Stimulated activated CD4-positive, alpha-beta T cell treated with anti-CD3 and anti-CD28 coated beads, Interleukin-12 subunit alpha, Interleukin-12 subunit beta, amount 100 ng/mL, for 24 hours (primary cell): ENCODE data around the gene OR4N2.
"Not testable (repeated sequence)": the region's sequence is repeated elsewhere in the genome, so short reads cannot be mapped to it uniquely, and the experiment has no call there.

Experiments
- DNase-seq, 2 experiments: peaks; one replicate each; pipeline ENCODE4 v3.0.0-alpha.2; 2020; ENCODE audit warnings: low read depth in 2 of 2

OR4N2 gene, protein sequence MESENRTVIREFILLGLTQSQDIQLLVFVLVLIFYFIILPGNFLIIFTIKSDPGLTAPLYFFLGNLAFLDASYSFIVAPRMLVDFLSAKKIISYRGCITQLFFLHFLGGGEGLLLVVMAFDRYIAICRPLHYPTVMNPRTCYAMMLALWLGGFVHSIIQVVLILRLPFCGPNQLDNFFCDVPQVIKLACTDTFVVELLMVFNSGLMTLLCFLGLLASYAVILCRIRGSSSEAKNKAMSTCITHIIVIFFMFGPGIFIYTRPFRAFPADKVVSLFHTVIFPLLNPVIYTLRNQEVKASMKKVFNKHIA

DNA sequence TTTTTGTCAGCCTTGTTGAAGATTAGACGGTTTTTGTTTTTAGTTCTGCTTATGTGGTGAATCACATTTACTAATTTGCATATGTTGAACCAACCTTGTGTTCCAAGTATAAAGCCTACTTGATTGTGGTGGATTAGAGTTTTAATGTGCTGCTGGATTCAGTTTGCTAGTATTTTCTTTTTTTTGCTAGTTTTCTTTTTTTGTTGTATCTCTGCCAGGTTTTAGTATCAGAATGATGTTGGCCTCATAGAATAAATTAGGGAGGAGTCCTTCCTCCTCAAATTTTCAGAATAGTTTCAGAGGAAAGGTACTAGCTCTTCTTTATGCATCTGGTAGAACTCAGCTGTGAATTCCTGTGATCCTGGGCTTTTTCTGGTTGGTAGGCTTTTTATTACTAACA, at the start of gene OR4N2:
OR4N2 (plus strand) TSS at position 301 of the 400 bp plus-strand sequence. CDS start 23,679 bp downstream, outside the sequence.
- DNase-seq, result not testable (repeated sequence)

DNA sequence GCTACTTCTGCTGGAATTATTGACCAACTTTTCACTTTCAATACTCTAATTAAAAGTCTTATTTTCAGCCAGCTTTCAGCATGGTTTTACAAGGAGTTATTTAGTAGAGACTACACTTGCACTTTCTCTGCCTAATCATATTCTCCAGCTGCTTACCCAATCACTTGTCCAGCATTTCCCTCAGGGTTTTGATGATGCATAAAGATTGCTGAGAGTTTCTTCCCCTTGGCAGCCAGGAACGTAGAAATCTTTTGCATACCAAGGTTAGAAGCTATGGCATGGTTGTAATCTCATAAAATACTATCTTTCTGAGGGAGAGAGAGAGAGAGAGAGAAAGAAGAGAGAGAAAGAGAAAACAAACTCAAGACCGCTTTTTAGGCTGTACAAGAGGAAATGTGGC, 49.4 kb upstream of the OR4N2 start:
- no peak for DNase-seq

DNA sequence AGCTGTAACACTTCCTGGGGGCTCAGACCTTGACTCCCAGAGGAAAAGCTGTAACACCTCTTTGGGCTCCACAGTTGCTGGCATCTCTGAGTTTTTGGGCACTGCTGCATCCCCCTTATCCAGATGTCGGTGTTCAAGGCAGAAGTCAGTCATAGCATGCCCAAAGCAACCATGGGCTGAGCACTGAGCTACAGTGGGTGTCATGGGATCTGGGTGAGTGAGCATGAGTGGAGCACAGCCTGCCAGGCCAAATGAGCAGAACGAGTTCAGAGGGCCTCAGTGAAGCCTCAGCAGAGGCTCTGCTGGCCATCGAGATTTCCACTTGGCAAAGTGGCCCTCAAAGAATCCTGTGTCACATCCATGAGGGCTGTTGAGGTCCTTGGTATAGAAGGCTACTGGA, 32.1 kb upstream of the OR4N2 start:
- DNase-seq, result not testable (repeated sequence)

DNA sequence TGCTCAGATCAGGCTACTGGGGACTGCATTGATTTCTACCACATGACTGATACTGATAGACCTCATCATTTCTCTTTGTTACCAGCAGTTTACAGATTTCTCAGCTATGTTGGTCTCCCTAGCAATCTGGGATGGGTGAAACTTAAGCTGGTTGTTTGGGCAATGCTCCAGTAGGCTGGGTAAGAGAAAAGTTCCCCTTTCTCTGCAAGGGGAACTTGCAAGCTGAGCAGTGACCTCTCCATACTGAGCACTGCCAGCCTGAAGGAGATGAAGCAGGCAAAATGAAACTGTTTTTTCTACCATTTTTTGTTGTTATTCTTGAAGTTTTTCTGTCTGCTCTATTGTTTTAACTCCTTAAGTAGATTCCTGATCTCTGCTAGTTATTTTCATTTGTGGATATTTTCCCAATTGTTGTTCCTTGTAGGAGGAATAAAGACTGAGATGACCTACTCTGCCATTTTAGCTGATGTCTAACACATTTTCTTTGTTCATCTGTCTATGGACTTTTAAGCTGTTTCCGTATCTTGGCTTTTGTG, 31.6 kb upstream of the OR4N2 start:
- no peak for DNase-seq

DNA sequence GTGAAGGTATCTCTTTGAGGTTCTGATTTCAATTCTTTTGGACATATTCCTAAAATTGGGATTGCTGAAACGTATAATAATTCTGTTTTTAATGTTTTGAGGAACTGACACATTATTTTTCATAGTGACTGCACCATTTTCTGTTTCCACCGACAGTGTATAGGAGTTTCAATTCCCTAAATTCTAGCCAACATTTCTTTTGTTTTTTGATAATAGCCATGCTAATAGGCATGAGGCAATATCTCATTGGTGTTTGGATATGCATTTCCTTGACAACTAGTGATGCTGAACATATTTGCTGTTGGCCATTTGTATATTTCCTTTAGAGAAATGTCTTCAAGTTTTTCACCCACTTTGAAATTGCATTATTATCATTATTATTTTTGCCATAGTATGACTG, 31.1 kb upstream of the OR4N2 start:
- not testable (repeated sequence) for DNase-seq

DNA sequence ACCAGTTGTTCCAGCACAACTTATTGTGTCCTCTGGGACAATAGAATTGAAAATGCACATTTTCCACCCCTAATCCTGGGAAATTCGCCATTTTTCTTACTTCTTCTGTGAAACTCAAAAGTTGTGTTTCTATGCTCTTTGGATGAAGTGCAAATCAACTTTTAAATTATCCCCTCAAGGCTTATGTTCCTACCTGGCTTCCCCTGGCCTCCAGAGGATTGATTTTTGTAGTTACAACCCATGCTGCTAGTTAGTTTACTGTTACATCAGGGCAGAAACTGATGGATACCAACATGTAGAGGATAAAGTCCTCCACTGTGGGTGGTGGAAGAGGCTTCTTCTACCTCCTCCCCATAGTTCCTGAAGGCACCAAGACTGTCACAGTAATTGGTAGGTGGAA, 30.4 kb upstream of the OR4N2 start, which contains the start of gene OR4M1:
OR4M1 (plus strand) TSS at position 301 of the 400 bp plus-strand sequence. CDS start 6,819 bp downstream, outside the sequence.
- DNase-seq, result not testable (repeated sequence)

DNA sequence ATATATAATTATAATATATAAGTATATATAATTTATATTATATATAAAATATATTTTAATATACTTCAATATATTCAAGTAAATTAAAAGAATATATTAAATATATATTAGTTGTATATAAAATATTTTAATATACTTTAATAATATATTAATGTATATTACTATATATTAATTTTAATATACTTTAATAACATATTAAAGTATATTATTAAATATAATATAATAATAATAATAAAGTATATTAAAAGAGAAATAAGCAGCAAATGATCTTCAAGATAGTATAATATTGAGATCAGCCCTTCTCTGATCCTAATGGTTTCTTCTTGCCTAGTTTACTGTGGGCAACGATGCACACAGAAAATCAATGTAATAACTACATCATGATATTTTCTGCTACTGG, 28.0 kb upstream of the OR4N2 start:
- no peak for DNase-seq

DNA sequence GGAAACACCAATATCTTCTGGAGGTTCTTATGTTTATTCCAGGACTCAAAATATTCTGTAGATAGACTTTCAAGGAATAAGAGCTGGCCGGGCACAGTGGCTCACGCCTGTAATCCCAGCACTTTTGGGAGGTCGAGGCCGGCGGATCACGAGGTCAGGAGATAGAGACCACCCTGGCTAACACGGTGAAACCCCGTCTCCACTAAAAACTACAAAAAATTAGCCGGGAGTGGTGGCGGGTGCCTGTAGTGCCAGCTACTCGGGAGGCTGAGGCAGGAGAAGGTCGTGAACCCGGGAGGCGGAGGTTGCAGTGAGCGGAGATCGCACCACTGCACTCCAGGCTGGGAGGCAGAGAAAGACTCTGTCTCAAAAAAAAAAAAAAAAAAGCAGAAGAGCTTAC, 17.7 kb upstream of the OR4N2 start:
- not testable (repeated sequence) for DNase-seq

DNA sequence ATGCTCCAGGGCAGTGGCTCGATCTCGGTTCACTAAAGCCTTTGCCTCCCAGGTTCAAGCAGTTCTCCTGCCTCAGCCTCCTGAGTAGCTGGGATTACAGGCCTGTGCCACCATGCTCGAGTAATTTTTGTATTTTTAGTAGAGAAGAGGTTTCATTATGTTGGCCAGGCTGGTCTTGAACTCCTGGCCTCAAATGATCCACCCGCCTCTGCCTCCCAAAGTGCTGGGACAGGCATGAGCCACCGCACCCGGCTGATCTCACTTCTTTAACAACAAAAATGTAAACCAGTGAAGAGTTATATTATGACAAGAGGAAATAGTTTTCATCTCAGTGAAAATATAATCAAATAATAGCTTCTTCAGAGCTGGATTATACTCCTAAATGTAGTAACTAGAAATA, 16.3 kb upstream of the OR4N2 start:
- DNase-seq, result not testable (repeated sequence)

DNA sequence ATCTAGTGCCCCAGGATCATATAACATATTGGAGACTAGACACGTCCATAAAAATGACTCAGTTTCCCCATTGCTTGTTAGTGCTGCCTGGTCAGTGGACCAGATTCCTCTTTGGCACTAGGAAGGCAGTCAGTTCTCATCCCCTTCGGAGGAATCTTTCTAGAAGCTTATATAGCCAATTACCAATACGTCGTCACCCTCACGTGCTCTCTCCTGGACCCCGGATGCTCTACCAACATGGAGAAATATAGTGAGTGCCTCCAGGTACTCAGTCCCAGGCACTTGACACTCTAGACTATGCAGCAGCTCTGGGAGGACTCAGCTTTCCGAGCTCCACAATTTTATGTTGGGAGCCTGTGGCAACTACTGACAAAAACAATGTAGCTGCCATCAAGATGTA, 15.4 kb upstream of the OR4N2 start:
- not testable (repeated sequence) for DNase-seq

DNA sequence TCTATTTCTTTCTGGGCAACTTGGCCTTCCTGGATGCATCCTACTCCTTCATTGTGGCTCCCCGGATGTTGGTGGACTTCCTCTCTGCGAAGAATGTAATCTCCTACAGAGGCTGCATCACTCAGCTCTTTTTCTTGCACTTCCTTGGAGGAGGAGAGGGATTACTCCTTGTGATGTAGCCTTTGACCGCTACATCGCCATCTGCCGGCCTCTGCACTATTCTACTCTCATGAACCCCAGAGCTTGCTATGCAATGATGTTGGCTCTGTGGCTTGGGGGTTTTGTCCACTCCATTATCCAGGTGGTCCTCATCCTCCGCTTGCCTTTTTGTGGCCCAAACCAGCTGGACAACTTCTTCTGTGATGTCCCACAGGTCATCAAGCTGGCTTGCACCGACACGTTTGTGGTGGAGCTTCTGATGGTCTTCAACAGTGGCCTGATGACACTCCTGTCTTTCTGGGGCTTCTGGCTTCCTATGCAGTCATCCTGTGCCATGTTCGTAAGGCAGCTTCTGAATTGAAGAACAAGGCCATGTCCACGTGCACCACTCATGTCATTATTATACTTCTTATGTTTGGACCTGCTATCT, 7.0 kb upstream of the OR4N2 start:
- DNase-seq, result not testable (repeated sequence)

DNA sequence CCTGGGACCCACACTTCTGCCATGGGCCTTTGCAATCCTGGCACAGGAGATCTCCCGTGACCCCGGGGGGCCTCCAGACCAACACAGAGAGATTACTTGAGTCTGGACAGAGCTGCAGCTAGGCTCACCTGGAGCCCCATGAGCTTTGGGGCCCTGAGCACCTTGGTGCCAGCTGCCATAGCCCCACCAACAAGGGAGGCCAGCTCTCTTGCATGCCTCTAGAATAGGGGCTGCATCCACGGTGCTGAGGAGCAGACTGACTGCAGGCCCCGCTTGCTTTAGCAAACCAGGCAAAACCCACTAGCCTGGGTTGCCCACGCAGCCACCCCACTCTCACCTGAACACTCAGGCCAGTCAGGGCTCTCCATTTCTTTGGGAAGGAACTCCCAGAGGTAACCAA, 3.7 kb upstream of the OR4N2 start:
- no peak for DNase-seq

DNA sequence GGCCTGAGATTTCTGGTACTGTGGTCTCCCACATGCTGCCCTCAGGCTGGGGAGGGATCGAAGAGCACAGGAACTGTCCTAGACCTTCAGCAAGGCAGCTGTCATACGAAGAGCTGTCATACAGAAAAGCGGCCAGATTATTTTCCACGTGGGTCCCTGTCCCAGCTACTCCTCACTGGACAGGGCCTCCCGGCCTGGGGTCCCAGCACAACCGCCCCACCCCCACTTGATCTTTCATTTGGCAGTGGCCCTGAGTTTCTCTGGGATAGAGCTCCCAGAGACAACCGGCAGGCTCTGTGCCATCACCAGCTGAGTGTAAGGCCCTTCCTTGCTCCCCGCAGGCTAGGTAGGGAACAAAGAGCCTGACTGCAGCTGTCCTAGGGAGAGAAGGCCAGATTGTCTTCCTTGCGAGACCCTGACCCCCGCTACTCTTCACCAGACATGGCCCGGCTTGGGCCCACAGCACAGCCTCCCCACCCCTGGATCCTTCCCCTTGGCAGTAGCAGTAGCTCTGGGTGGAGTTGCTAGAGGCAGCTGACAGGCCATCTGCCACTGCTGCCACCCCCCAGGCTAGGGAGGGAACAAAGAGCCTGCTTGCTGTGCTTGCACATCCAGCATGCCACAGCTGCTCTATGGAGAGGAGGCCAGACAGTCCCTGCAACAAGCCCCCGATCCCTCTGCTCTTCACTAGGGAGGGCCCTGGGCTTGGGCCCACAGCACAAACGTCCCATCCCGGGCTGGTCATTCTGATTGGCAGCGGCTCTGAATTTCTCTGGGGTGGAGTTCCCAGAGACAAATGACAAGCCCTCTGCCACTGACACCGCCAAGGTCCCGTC, 3.1 kb upstream of the OR4N2 start:
- DNase-seq, result no peak

DNA sequence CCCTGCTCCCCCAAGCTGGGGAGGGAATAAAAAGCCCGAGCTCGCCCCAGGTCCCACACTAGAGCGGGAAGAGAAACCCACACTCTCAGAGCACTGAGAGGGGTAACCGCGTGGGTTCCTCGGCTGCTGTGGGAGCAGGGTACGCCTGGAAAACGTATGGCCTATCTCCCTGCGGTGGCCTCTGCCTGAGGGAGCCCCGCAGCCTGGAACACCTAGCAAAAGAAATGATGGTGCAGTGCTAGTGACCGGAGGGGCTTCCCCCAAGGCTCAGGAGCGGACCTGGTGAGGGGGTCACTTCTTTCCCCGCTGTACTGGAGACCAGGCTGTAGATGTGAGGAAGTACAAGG, 2.5 kb upstream of the OR4N2 start:
- DNase-seq, result no peak

DNA sequence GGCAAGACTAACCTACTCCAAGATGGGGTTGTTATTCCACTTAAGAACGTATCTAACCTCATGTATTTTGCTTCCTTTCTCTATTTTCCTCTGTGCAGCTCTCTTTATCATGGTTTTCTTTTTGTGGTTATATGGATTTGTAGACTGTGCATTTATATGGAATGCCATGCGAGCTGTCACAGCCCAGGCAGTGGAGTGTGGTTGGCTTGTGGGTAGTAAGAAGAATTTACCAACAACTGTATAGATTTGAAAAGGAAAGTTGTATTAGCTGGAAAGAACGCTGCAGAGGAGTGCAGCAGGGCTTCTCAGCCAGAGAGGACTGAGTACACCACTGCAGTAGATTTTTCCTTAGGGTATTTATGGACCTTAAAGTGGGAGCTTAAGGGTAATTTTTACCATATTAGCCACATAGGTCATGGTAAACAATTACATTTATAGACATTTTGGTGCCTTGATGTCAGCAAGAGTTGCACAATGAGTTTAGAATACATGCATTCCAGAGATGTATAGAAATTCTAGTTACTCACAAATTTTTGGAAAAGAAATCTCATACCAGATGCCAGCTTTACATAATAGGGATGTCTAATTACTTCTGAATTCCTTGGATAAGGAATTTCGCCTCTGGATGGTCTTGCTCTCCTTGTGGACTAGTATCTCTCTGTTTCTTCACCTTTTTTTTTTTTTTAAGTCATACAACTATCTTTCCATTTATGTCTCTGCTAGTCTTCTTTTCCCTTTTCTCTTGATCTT, 9.8 kb downstream of the OR4N2 start:
- DNase-seq, result not testable (repeated sequence)

DNA sequence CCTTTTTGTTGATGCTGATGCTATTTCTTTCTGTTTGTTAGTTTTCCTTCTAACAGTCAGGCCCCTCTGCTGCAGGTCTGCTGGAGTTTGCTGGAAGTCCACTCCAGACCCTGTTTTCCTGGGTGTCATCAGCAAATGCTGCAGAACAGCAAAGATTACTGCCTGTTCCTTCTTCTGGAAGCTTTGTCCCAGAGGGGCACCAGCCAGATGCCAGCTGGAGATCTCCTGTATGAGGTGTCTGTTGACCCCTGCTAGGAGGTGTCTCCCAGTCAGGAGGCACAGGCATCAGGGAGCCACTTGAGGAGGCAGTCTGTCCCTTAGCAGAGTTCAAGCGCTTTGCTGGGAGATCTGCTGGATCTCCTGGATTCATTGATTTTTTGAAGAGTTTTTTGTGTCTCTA, 16.3 kb downstream of the OR4N2 start:
- not testable (repeated sequence) for DNase-seq

DNA sequence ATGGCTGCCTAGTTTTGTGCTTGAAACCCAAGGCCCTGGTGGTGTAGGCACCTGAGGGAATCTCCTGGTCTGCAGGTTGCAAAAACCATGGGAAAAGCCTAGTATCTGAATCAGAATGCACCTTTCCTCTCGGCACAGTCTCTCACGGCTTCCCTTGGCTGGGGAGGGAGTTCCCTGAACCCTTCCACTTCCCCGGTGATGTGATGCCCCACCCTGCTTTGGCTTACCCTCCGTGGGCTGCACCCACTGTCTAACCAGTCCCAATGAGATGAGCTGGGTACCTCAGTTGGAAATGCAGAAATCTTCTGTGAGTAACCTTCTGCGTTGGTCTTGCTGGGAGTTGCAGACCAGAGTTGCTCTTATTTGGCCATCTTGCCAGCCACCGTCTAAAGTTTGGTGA, 17.4 kb downstream of the OR4N2 start:
- not testable (repeated sequence) for DNase-seq

DNA sequence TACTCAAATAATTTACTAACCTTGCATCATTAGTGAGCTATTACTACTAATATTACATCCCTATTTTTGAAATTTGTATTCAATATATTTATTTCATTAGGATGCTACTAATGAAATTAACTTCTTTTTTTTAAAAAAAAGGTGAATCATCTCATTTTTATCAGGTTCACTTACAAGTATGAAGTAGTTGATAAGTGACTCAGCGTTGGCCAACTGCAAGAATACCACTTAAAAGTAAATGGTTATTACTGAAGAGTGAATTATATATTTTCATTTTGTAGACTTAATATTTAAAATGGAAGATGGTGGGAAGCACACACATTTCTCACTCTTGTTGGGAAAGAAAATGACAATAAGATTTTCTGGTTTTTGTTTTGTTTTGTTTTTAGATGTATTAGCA, 19.6 kb downstream of the OR4N2 start:
- DNase-seq, result no peak

DNA sequence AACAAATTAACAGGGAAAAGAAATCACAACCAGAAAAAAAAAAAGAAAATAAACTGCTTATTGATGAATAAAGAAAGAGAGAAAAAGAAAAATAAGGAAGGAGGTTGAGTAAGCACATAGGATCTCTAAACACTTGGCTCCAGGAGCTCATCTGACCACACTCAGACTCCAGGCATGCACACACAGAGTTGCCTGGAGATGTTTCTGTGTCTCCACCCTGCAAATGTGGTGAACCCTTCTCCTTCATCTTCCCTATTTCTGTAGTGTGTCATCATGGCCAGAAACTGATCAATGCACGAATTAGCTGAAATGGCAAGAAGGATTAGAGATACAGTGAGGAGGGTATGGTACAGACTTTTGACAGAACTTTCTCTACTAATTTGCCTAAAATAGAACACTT, 20.2 kb downstream of the OR4N2 start:
- no peak for DNase-seq

DNA sequence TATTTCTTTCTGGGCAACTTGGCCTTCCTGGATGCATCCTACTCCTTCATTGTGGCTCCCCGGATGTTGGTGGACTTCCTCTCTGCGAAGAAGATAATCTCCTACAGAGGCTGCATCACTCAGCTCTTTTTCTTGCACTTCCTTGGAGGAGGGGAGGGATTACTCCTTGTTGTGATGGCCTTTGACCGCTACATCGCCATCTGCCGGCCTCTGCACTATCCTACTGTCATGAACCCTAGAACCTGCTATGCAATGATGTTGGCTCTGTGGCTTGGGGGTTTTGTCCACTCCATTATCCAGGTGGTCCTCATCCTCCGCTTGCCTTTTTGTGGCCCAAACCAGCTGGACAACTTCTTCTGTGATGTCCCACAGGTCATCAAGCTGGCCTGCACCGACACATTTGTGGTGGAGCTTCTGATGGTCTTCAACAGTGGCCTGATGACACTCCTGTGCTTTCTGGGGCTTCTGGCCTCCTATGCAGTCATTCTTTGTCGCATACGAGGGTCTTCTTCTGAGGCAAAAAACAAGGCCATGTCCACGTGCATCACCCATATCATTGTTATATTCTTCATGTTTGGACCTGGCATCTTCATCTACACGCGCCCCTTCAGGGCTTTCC, 24.2 kb downstream of the OR4N2 start:
- not testable (repeated sequence) for DNase-seq

DNA sequence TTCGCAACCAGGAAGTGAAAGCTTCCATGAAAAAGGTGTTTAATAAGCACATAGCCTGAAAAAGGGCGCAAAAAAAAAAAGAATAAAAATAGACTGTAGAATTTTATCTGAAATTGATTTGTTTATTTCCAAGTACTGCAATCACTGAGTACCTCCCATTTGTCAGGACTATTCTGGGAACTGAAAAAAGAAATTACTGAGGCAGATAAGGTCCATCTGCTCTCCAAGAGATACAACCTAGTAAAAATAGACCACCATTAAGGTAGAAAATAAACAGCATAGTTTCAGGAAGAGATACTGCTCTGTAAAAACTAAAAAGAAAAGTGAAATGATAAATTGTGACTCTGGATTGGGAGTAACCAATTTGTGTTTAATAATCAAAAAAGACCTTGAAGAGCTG, 24.7 kb downstream of the OR4N2 start:
- DNase-seq, result no peak
